Breast epithelium (tissue), 3 donors: ENCODE data around the gene PTGR2.

Experiments used
- POLR2A ChIP-seq: fragments of 450-650 bp; IDR thresholded peaks from one replicate; pipeline ENCODE4 v1.6.1; 2016; ENCODE audit warnings: antibody characterized with exemption, mild to moderate bottlenecking, moderate library complexity
- POLR2AphosphoS5 ChIP-seq, 3 donors: sonication (generic); formaldehyde crosslinking; IDR thresholded peaks; one replicate each; pipeline ENCODE4 v1.6.1; 2017; ENCODE audit warnings: antibody characterized with exemption in 3 of 3
- TF ChIP-seq, protein P1 (sequence below), 3 donors: fragments of 450-650 bp; IDR thresholded peaks; one replicate each; pipeline ENCODE4 v1.5.1; 2016 to 2017; ENCODE audit warnings: antibody characterized with exemption in 3 of 3, mild to moderate bottlenecking in 3 of 3, moderate library complexity in 3 of 3

DNA sequence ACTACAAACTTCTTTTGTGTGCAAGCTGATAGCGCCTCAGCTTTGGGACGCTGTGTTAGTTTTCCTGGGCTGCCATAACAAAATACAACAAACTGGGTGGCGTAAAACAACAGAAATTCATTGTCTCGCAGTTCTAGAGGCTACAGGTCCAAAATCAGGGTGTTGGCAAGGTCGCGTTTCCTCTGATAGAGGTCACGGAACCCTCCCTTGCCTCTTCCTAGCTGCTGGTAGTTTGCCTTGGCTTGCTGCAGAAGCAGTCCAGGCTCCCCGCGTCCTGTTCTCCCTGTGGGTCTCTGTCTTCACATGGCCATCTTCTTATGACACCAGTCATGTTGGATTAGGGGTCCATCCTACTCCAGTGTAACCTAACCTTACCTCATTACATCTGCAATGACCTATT is 32.8 kb upstream of the PTGR2 start:
- TF ChIP-seq, protein P1, sequence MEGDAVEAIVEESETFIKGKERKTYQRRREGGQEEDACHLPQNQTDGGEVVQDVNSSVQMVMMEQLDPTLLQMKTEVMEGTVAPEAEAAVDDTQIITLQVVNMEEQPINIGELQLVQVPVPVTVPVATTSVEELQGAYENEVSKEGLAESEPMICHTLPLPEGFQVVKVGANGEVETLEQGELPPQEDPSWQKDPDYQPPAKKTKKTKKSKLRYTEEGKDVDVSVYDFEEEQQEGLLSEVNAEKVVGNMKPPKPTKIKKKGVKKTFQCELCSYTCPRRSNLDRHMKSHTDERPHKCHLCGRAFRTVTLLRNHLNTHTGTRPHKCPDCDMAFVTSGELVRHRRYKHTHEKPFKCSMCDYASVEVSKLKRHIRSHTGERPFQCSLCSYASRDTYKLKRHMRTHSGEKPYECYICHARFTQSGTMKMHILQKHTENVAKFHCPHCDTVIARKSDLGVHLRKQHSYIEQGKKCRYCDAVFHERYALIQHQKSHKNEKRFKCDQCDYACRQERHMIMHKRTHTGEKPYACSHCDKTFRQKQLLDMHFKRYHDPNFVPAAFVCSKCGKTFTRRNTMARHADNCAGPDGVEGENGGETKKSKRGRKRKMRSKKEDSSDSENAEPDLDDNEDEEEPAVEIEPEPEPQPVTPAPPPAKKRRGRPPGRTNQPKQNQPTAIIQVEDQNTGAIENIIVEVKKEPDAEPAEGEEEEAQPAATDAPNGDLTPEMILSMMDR (IDR thresholded peaks at IDR 0.05): no peak
- TF ChIP-seq POLR2A (no peak), POLR2AphosphoS5 (IDR thresholded peaks at IDR 0.05) (no peak)
